Thyroid gland (tissue), 4 donors: ENCODE results near the gene COL24A1. TPM values are rescaled to one million over a fixed set of nuclear protein-coding genes. Genes with fewer than 3 reads are reported as not detected.
"Not testable (repeated sequence)": the region's sequence is repeated elsewhere in the genome, so short reads cannot be mapped to it uniquely, and the experiment has no call there.

Experiments
- DNase-seq, 2 donors: peaks; one replicate each; pipeline ENCODE4 v3.0.0-alpha.2; 2019
- H3K27ac ChIP-seq, 3 donors: fragments of 200-600 bp; sonication (generic); 1 replicate in 2 of 3; 2 replicates in 1 of 3; pipeline ENCODE4 v1.5.1; 2016 to 2019; ENCODE audit warnings: mild to moderate bottlenecking in 1 of 3, moderate library complexity in 1 of 3
- H3K27me3 ChIP-seq: fragments of 200-600 bp; sonication (generic); one replicate; pipeline ENCODE4 v1.5.1; 2019
- H3K36me3 ChIP-seq, 2 donors: fragments of 200-600 bp; sonication (generic); one replicate each; pipeline ENCODE4 v1.5.1; 2016 to 2019
- H3K4me1 ChIP-seq, 2 donors: fragments of 200-600 bp; sonication (generic); one replicate each; pipeline ENCODE4 v1.5.1; 2017 to 2019
- H3K4me3 ChIP-seq, 3 donors: fragments of 200-600 bp; sonication (generic); replicated peaks in 1 of 3; 1 replicate in 2 of 3; 2 replicates in 1 of 3; pipeline ENCODE4 v1.5.1; 2016; ENCODE audit warnings: mild to moderate bottlenecking in 1 of 3
- H3K9me3 ChIP-seq: fragments of 200-600 bp; sonication (generic); one replicate; pipeline ENCODE4 v1.5.1; 2017
- POLR2A ChIP-seq, 2 donors: fragments of 450-650 bp; IDR thresholded peaks; one replicate each; pipeline ENCODE4 v1.6.1; 2017; ENCODE audit warnings: antibody characterized with exemption in 2 of 2, mild to moderate bottlenecking in 2 of 2, moderate library complexity in 1 of 2
- WGBS, 2 donors: methylation state at CpG; one replicate each; pipeline ENCODE4 v1.1.5; 2017; 5-methylcytosine and 5-hydroxymethylcytosine counted together
- intact Hi-C: fragments of 100-400 bp; cut with DNase I; formaldehyde crosslinking; loops from one replicate; pipeline ENCODE4 v1.15.1; 2023
- total RNA-seq, 4 donors: library from RNA; depleted of rRNA; stranded (reverse); fragments of >200 nt; gene quantifications; one replicate each; pipeline ENCODE4 v1.2.3, GENCODE V29; 2016
- TF ChIP-seq, protein P1 (sequence below), 6 experiments: fragments of 200-600 bp in 3 of 6; fragments of 450-650 bp in 3 of 6; sonication (generic) in 3 of 6; IDR thresholded peaks; one replicate each; pipeline ENCODE4 v1.5.1; 2016 to 2019; ENCODE audit warnings: antibody characterized with exemption in 6 of 6, mild to moderate bottlenecking in 2 of 6, inconsistent platforms in 1 of 6, moderate library complexity in 1 of 6

The COL24A1 gene
- total RNA-seq, 4 donors from 2014 or later, result 0.27 to 0.89 (median 0.46) TPM

DNA sequence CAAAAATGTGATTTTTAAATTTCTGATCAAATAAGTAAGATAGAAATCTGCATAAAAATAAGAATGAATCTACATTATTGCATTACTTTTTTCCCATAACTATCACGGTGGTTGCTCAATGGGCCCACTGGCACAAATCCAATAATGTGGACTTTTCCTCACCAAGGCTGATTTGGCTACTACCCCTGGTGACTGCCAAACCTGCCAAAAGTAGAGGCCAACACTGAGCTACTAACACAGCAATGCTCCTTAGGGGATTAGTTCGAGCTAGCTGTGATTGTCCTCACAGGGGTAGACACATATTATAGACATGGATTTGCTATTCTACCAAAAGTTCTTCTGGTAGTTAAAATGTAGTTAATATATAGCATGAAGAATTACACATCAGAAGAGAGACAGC lies 340.7 kb downstream of the COL24A1 start:
- TF ChIP-seq POLR2A (IDR thresholded peaks at IDR 0.05), result no peak
- TF ChIP-seq, protein P1, sequence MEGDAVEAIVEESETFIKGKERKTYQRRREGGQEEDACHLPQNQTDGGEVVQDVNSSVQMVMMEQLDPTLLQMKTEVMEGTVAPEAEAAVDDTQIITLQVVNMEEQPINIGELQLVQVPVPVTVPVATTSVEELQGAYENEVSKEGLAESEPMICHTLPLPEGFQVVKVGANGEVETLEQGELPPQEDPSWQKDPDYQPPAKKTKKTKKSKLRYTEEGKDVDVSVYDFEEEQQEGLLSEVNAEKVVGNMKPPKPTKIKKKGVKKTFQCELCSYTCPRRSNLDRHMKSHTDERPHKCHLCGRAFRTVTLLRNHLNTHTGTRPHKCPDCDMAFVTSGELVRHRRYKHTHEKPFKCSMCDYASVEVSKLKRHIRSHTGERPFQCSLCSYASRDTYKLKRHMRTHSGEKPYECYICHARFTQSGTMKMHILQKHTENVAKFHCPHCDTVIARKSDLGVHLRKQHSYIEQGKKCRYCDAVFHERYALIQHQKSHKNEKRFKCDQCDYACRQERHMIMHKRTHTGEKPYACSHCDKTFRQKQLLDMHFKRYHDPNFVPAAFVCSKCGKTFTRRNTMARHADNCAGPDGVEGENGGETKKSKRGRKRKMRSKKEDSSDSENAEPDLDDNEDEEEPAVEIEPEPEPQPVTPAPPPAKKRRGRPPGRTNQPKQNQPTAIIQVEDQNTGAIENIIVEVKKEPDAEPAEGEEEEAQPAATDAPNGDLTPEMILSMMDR (IDR thresholded peaks at IDR 0.05), result no peak
- Histone ChIP-seq H3K36me3 (no peaks in the 10 kb centered on the region), H3K4me3 (no peak overlapping the region), H3K27ac (no peak overlapping the region), H3K9me3 (no peaks in the 10 kb centered on the region), H3K27me3 (no peaks in the 10 kb centered on the region), H3K4me1 (no peaks in the 10 kb centered on the region)
- 66 to 71% methylated on average over 2 of the region's 2 CpGs for WGBS, 2 donors
- DNase-seq, result peak in 1 of 2 donors; percentile 4
- intact Hi-C loops, result no loop called here

GRCh38 chr1:85806236-85806965 lies 350.2 kb downstream of the COL24A1 start:
- intact Hi-C loops, result no loop called here
- no peak for DNase-seq
- no peaks in the 10 kb centered on the region for H3K36me3 ChIP-seq
- H3K4me1 ChIP-seq, result no peaks in the 10 kb centered on the region
- H3K27ac ChIP-seq, result no peak overlapping the region
- no peak for TF ChIP-seq POLR2A (IDR thresholded peaks at IDR 0.05)
- TF ChIP-seq, protein P1 (IDR thresholded peaks at IDR 0.05), result no peak
- no peaks in the 10 kb centered on the region for H3K27me3 ChIP-seq
- no peak overlapping the region for H3K4me3 ChIP-seq
- 76 to 80% methylated on average over 1 of the region's 1 CpG for WGBS, 2 donors
- H3K9me3 ChIP-seq, result no peaks in the 10 kb centered on the region

- no peak overlapping the region for H3K4me3 ChIP-seq
- no peak for DNase-seq
- no peaks in the 10 kb centered on the region for H3K27me3 ChIP-seq
- TF ChIP-seq, protein P1 (IDR thresholded peaks at IDR 0.05), result no peak
- no peak for TF ChIP-seq POLR2A (IDR thresholded peaks at IDR 0.05)
- WGBS, 2 donors, result 89 to 100% methylated on average over 1 of the region's 1 CpG
- intact Hi-C loops, result no loop called here
- H3K27ac ChIP-seq, result no peak overlapping the region
- no peaks in the 10 kb centered on the region for H3K9me3 ChIP-seq
- H3K4me1 ChIP-seq, result no peaks in the 10 kb centered on the region
- no peaks in the 10 kb centered on the region for H3K36me3 ChIP-seq
These were observed 355.1 kb downstream of the COL24A1 start for GRCh38 chr1:85801520-85801919.

GRCh38 chr1:85799737-85800136 lies 356.8 kb downstream of the COL24A1 start:
- Histone ChIP-seq H3K36me3 (no peaks in the 10 kb centered on the region), H3K4me3 (no peak overlapping the region), H3K9me3 (no peaks in the 10 kb centered on the region), H3K27ac (no peak overlapping the region), H3K4me1 (no peaks in the 10 kb centered on the region), H3K27me3 (no peaks in the 10 kb centered on the region)
- intact Hi-C loops, result no loop called here
- 81 to 85% methylated on average over 2 of the region's 2 CpGs for WGBS, 2 donors
- TF ChIP-seq, protein P1 (IDR thresholded peaks at IDR 0.05), result no peak
- TF ChIP-seq POLR2A (IDR thresholded peaks at IDR 0.05), result no peak
- DNase-seq, result no peak

GRCh38 chr1:85798419-85798818 lies 358.2 kb downstream of the COL24A1 start:
- H3K36me3 ChIP-seq, result no peaks in the 10 kb centered on the region
- no peak for DNase-seq
- TF ChIP-seq, protein P1 (IDR thresholded peaks at IDR 0.05), result no peak
- no peak for TF ChIP-seq POLR2A (IDR thresholded peaks at IDR 0.05)
- intact Hi-C loops, result no loop called here
- no peaks in the 10 kb centered on the region for H3K4me1 ChIP-seq
- H3K9me3 ChIP-seq, result no peaks in the 10 kb centered on the region
- no peaks in the 10 kb centered on the region for H3K27me3 ChIP-seq
- WGBS, 2 donors, result 90 to 91% methylated on average over 2 of the region's 2 CpGs
- no peak overlapping the region for H3K4me3 ChIP-seq
- H3K27ac ChIP-seq, result no peak overlapping the region

DNA sequence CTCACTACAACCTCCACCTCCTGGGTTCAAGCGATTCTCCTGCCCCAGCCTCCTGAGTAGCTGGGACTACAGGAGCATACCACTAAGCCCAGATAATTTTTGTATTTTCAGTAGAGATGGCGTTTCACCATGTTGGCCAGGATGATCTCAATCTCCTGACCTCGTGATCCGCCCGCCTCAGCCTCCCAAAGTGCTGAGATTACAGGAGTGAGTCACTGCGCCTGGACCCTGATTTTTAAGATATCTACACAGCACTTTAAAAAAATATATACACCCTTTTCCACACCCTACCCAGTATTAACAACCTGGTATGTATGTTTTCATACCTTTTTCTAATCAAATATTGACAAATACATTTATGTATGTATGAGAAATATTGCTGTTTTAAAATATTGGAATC lies 379.6 kb downstream of the COL24A1 start:
- 90 to 93% methylated on average over 6 of the region's 6 CpGs for WGBS, 2 donors
- H3K27ac ChIP-seq, H3K9me3 ChIP-seq, H3K36me3 ChIP-seq, H3K4me3 ChIP-seq, intact Hi-C loops, DNase-seq, H3K27me3 ChIP-seq, H3K4me1 ChIP-seq: not testable (repeated sequence)
